Testis (tissue), 3 donors: ENCODE measurements around the gene TAF5L. TPM values are rescaled to one million over a fixed set of nuclear protein-coding genes. Genes with fewer than 3 reads are reported as not detected.

Experiments used
- DNase-seq: peaks from one replicate; pipeline ENCODE4 v3.0.0-alpha.2; 2019
- H3K27ac ChIP-seq, 2 donors: fragments of 200-600 bp; sonication (generic); one replicate each; pipeline ENCODE4 v1.5.1; 2019
- H3K27me3 ChIP-seq: fragments of 200-600 bp; sonication (generic); one replicate; pipeline ENCODE4 v1.5.1; 2019
- H3K36me3 ChIP-seq: fragments of 200-600 bp; sonication (generic); one replicate; pipeline ENCODE4 v1.5.1; 2017; ENCODE audit warnings: low read depth; ENCODE audit errors: missing control alignments
- H3K4me1 ChIP-seq: fragments of 200-600 bp; sonication (generic); one replicate; pipeline ENCODE4 v1.5.1; 2019
- H3K4me3 ChIP-seq, 2 donors: fragments of 200-600 bp; sonication (generic); one replicate each; pipeline ENCODE4 v1.5.1; 2017 to 2019
- H3K9me3 ChIP-seq: fragments of 200-600 bp; sonication (generic); one replicate; pipeline ENCODE4 v1.5.1; 2017
- POLR2A ChIP-seq: fragments of 450-650 bp; IDR thresholded peaks from one replicate; pipeline ENCODE4 v1.6.1; 2017; ENCODE audit warnings: antibody characterized with exemption, mild to moderate bottlenecking, moderate library complexity
- WGBS, 2 donors: methylation state at CpG; one replicate each; pipeline ENCODE4 v1.1.5; 2018; 5-methylcytosine and 5-hydroxymethylcytosine counted together
- intact Hi-C: fragments of 100-400 bp; cut with DNase I; formaldehyde crosslinking; loops from one replicate; pipeline ENCODE4 v1.15.1; 2023; ENCODE audit warnings: low total_unique reads
- polyA plus RNA-seq: library from polyadenylated mRNA; stranded (reverse); fragments of 350-450 nt; fragmentation: Illumina TruSeq; extraction: RNeasy Lipid Tissue Mini Kit (QIAGEN cat#74804); gene quantifications from one replicate; pipeline ENCODE4 v1.2.3, GENCODE V29; 2014; ENCODE audit warnings: low read depth, low replicate concordance; ENCODE audit not compliant: insufficient read depth
- total RNA-seq, 2 donors: library from RNA; depleted of rRNA; stranded (reverse); fragments of >200 nt; gene quantifications; one replicate each; pipeline ENCODE4 v1.2.3, GENCODE V29; 2016
- TF ChIP-seq, protein P1 (sequence below), 3 experiments: fragments of 450-650 bp in 2 of 3; fragments of 200-600 bp in 1 of 3; sonication (generic) in 1 of 3; IDR thresholded peaks; one replicate each; pipeline ENCODE4 v1.5.1; 2016 to 2019; ENCODE audit warnings: antibody characterized with exemption in 3 of 3, mild to moderate bottlenecking in 2 of 3, moderate library complexity in 1 of 3

Gene TAF5L
- total and polyA plus RNA-seq, 3 donors from 2014 or later, result 12.8 to 24.6 (median 18.4) TPM

DNA sequence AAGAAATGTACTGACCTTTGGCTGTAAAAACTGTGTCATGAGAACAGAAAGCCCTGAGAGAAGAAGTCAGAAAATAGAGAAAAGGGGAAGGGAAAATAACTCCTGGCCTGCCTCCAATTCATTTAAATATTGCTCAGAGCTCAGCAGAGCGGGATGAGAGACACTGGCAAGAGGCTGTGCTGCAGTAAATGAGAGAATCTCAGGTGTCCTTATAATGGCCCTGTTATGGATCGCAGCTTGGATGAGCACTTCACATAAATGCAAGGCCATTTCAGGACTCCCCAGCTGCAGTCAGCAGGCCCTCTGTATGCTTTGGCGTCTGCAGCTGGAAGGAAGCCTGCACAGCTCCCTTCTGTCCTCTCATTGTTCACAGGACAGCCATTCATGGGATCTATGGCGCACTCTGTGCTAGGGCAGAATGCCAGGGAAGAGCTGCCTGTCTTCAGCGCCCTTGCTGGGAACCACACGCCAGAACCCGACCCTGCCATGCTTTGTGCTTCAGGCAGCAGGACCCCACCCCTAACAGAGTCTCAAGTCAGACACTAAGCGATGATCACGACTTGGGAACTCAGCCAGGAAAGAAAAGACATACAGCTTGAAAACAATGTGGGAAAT lies 46.8 kb downstream of the TAF5L start:
- no peak overlapping the region for H3K4me3 ChIP-seq
- TF ChIP-seq, protein P1, sequence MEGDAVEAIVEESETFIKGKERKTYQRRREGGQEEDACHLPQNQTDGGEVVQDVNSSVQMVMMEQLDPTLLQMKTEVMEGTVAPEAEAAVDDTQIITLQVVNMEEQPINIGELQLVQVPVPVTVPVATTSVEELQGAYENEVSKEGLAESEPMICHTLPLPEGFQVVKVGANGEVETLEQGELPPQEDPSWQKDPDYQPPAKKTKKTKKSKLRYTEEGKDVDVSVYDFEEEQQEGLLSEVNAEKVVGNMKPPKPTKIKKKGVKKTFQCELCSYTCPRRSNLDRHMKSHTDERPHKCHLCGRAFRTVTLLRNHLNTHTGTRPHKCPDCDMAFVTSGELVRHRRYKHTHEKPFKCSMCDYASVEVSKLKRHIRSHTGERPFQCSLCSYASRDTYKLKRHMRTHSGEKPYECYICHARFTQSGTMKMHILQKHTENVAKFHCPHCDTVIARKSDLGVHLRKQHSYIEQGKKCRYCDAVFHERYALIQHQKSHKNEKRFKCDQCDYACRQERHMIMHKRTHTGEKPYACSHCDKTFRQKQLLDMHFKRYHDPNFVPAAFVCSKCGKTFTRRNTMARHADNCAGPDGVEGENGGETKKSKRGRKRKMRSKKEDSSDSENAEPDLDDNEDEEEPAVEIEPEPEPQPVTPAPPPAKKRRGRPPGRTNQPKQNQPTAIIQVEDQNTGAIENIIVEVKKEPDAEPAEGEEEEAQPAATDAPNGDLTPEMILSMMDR (IDR thresholded peaks at IDR 0.05), result no peak
- no peak for TF ChIP-seq POLR2A
- H3K27me3 ChIP-seq, result no peaks in the 10 kb centered on the region
- peak; percentile 79 for DNase-seq
- H3K36me3 ChIP-seq, result no peaks in the 10 kb centered on the region
- intact Hi-C loops, result no loop called here
- peaks cover 12% of the 10 kb centered on the region for H3K4me1 ChIP-seq
- peak overlapping the region; percentile 10 to 63 for H3K27ac ChIP-seq
- H3K9me3 ChIP-seq, result no peaks in the 10 kb centered on the region
- WGBS, 2 donors, result 21 to 35% methylated on average over 9 of the region's 9 CpGs

DNA sequence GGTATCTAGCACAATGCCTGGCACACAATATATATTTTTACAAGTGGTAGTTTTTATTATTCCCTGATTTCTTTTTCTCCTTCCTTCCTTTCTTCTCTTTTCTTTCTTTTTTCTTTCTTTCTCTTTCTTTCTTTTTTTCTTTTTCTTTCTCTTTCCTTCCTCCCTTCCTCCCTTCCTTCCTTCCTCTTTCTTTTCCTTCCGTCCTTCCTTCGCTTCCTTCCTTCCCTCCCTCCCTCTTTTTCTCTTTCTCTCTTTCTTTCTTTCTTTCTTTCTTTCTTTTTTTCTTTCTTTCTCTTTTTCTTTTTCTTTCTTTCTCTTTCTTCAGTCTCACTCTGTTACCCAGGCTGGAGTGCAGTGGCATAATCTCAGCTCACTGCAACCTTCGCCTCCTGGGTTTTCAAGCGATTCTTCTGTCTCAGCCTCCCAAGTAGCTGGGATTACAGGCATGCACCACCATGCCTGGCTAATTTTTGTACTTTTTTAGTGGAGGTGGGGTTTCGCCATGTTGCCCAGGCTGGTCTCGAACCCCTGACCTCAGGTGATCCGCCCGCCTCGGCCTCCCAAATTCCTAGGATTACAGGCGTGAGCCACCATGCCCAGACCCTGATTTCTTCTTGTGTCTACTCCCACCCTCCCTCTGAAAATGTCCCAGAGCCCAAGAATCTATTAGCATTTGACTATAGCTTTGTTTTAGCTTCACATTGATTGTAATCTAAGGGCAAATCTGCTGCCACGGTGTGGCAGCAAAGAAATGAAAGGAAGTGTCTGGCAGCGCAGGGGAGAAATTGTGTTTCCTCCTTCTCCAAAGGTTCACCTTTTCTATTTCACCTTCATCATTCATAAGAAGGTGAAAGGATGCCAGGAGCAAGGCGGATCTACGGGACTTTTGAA lies 47.5 kb downstream of the TAF5L start:
- Histone ChIP-seq H3K4me3 (no peak overlapping the region), H3K36me3 (no peaks in the 10 kb centered on the region), H3K9me3 (no peaks in the 10 kb centered on the region), H3K4me1 (peaks cover 12% of the 10 kb centered on the region), H3K27me3 (no peaks in the 10 kb centered on the region), H3K27ac (peak overlapping the region; percentile 10 to 63)
- WGBS, 2 donors, result 75 to 76% methylated on average over 14 of the region's 14 CpGs
- TF ChIP-seq, protein P1 (IDR thresholded peaks at IDR 0.05), result no peak
- no peak for TF ChIP-seq POLR2A
- DNase-seq, result no peak
- intact Hi-C loops, result no loop called here

DNA sequence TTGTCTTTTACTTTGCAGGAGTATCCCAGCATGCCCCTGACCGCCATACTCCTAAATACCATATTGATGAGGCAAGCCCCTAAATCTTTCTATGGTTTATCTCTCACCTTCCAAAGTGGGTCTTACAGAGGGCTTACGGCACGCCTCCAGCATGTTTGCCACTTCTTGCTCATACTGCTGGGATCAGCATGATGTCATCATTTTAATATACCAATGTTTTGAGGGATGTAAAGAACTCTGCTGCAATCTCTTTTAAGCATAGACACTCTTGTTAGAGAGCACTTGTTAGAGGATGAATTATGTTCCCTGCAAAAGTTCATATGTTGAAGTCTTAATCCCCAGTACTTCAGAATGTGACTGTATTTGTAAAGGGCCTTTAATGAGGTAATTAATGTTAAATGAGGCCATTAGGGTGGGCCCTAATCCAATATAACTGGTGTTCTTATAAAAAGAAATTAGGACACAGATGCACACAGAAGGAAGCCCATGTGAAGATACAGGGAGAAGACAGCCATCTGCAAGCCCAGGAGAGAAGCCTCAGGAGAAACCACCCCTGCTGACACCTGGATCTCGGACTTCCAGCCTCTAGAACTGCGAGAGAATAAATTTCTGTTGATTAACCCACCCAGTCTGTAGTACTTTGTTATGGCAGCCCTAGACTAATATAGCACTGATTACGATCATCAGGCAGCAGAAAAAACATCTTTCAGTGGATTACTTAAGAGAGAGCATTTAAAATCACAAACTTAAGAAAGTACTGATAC lies 51.1 kb downstream of the TAF5L start:
- Histone ChIP-seq H3K9me3 (no peaks in the 10 kb centered on the region), H3K36me3 (no peaks in the 10 kb centered on the region), H3K4me3 (no peak overlapping the region), H3K27ac (no peak overlapping the region), H3K27me3 (no peaks in the 10 kb centered on the region), H3K4me1 (peaks cover 12% of the 10 kb centered on the region)
- no peak for TF ChIP-seq POLR2A
- TF ChIP-seq, protein P1 (IDR thresholded peaks at IDR 0.05), result no peak
- DNase-seq, result no peak
- intact Hi-C loops, result no loop called here
- 93 to 96% methylated on average over 6 of the region's 6 CpGs for WGBS, 2 donors

DNA sequence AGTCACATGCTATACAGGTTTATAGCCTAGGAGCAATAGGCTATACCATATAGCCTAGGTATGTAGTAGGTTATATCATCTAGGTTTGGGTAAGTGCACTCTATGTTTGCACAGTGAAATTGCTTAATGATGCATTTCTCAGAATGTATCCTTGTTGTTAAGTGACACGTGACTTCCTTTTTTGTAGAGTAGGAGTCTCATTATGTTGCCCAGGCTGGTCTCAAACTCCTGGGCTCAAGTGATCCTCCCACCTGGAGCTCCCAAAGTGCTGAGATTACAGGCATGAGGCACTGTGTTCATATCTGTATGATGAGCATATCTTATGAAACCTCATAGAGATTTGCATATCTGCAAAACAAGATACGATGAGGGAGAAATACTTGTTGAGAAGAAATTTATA lies 53.6 kb downstream of the TAF5L start:
- intact Hi-C loops, result no loop called here
- WGBS, 2 donors, result 72 to 85% methylated on average over 2 of the region's 2 CpGs
- no peak for DNase-seq
- no peak overlapping the region for H3K4me3 ChIP-seq
- H3K9me3 ChIP-seq, result no peaks in the 10 kb centered on the region
- H3K27ac ChIP-seq, result no peak overlapping the region
- TF ChIP-seq POLR2A, result no peak
- TF ChIP-seq, protein P1 (IDR thresholded peaks at IDR 0.05), result no peak
- no peaks in the 10 kb centered on the region for H3K27me3 ChIP-seq
- H3K36me3 ChIP-seq, result no peaks in the 10 kb centered on the region
- no peaks in the 10 kb centered on the region for H3K4me1 ChIP-seq
